CD4-positive, alpha-beta T cell (primary cell): Measurements from ENCODE around the gene CCL25. TPM values are rescaled to one million over a fixed set of nuclear protein-coding genes. Genes with fewer than 3 reads are reported as not detected.

Experiments
- ATAC-seq: fragments of 200-7000 bp; cut with Tn5 transposase; one replicate; pipeline ENCODE4 v1.10.0; 2022; ENCODE audit warnings: mild to moderate bottlenecking; ENCODE audit not compliant: poor library complexity
- CTCF ChIA-PET: fragments of 350-600 bp; sonication (Branson Sonifier 250); formaldehyde crosslinking; loops from one replicate; lab custom pipeline; 2021; ENCODE audit warnings: antibody characterized with exemption, inconsistent platforms; lab: Charles Lee
- POLR2A ChIA-PET: fragments of 350-600 bp; sonication (Branson Sonifier 250); formaldehyde crosslinking; loops from one replicate; lab custom pipeline; 2021; ENCODE audit warnings: antibody characterized with exemption, inconsistent platforms; lab: Charles Lee
- DNase-seq, 14 experiments: peaks; one replicate each; pipeline ENCODE4 v3.0.0-alpha.2; 2013 to 2020; ENCODE audit warnings: mixed read lengths in 2 of 14
- H3K27ac ChIP-seq, 2 donors: one replicate each; pipeline versions ENCODE4 v1.5.1 to v1.7.0; 2013; ENCODE audit warnings: low read length in 2 of 2, low read depth in 1 of 2, mild to moderate bottlenecking in 1 of 2
- H3K27me3 ChIP-seq, 2 experiments: 1 replicate in 1 of 2; 2 replicates in 1 of 2; pipeline versions ENCODE4 v1.6.1 to v1.7.0; 2013; ENCODE audit warnings: low read length in 2 of 2, control low read depth in 1 of 2, mild to moderate bottlenecking in 1 of 2, moderate library complexity in 1 of 2; ENCODE audit not compliant: insufficient read depth in 2 of 2, control insufficient read depth in 1 of 2
- H3K36me3 ChIP-seq: one replicate; pipeline ENCODE4 v1.6.1; 2013; ENCODE audit warnings: low read length, control low read depth; ENCODE audit not compliant: insufficient read depth
- H3K4me1 ChIP-seq: one replicate; pipeline ENCODE4 v1.6.1; 2013; ENCODE audit warnings: low read length, control low read depth; ENCODE audit not compliant: insufficient read depth
- H3K4me3 ChIP-seq: one replicate; pipeline ENCODE4 v1.5.1; 2013; ENCODE audit warnings: mild to moderate bottlenecking, low read length, moderate library complexity
- H3K9me3 ChIP-seq, 2 experiments: 1 replicate in 1 of 2; 2 replicates in 1 of 2; pipeline versions ENCODE4 v1.6.1 to v1.7.0; 2013; ENCODE audit warnings: low read length in 2 of 2, mild to moderate bottlenecking in 2 of 2, control low read depth in 1 of 2, moderate library complexity in 1 of 2; ENCODE audit not compliant: control insufficient read depth in 1 of 2, insufficient read depth in 1 of 2
- H3K27ac Mint-ChIP-seq: one replicate; pipeline ENCODE4 v1.8.0; 2020; ENCODE audit warnings: mixed read lengths
- H3K27me3 Mint-ChIP-seq: one replicate; pipeline ENCODE4 v1.8.0; 2021; ENCODE audit warnings: mixed read lengths
- H3K36me3 Mint-ChIP-seq: one replicate; pipeline ENCODE4 v1.8.0; 2021; ENCODE audit warnings: low read depth, mixed read lengths
- H3K4me1 Mint-ChIP-seq: one replicate; pipeline ENCODE4 v1.8.0; 2021; ENCODE audit warnings: low read depth, mixed read lengths
- H3K4me3 Mint-ChIP-seq: one replicate; pipeline ENCODE4 v1.8.0; 2020; ENCODE audit warnings: mild to moderate bottlenecking, mixed read lengths
- H3K9me3 Mint-ChIP-seq: one replicate; pipeline ENCODE4 v1.8.0; 2020; ENCODE audit warnings: mixed read lengths
- CTCF ChIP-seq: fragments of 200-600 bp; IDR thresholded peaks from one replicate; pipeline ENCODE4 v1.8.0; 2022; ENCODE audit warnings: antibody characterized with exemption, mild to moderate bottlenecking
- intact Hi-C, 2 experiments: fragments of 100-400 bp; cut with DNase I in 1 of 2; cut with micrococcal nuclease in 1 of 2; formaldehyde crosslinking; loops; one replicate each; pipeline versions ENCODE4 v1.15.1 to v1.9.0; 2023 to 2025; cut with DNase I, micrococcal nuclease
- total RNA-seq, 174 experiments: library from RNA in 2 of 174; stranded (reverse) in 2 of 174; gene quantifications; one replicate each; pipeline ENCODE4 v1.2.3 and lab custom pipeline; 2021 to 2026

The CCL25 gene
- total RNA-seq, 2 experiments from 2014 or later = not detected

- Mint-ChIP-seq H3K9me3 (no peaks in the 10 kb centered on the region), H3K27me3 (peaks cover 18% of the 10 kb centered on the region), H3K36me3 (no peaks in the 10 kb centered on the region), H3K4me3 (no peak overlapping the region), H3K4me1 (no peaks in the 10 kb centered on the region), H3K27ac (no peak overlapping the region)
- ChIA-PET CTCF (no interaction called here), POLR2A (no interaction called here)
- no peak for DNase-seq
- intact Hi-C loops = no loop called here
- TF ChIP-seq CTCF = no peak
- peaks cover 0 to 39% of the 10 kb centered on the region in 2 experiments for H3K9me3 ChIP-seq
- peaks cover 20 to 23% of the 10 kb centered on the region in 2 experiments for H3K27me3 ChIP-seq
- no peaks in the 10 kb centered on the region for H3K36me3 ChIP-seq
- H3K4me1 ChIP-seq = no peaks in the 10 kb centered on the region
- ATAC-seq = no peak
- H3K4me3 ChIP-seq = no peak overlapping the region
- no peak overlapping the region for H3K27ac ChIP-seq
Observed at GRCh38 chr19:8110931-8111330, 58.4 kb downstream of the CCL25 start.

DNA sequence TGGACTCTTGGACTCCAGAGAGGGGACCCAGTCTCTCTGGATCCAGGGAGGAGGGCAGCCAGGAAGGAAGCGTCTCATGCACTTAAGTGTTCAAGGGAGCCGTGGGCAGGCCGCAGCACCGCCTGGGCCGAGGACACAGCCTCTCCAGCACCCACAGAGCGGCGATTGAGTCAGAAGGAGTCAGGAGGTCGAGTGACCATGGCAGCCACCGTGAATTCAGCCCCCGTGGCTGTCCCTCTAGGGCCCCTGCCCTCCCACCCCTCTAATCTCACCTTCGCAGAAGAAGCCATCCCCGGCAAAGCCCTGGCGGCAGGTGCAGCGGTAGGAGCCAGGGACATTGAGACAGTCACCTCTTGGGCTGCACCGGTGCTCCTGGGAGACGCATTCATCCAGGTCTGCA is 58.8 kb downstream of the CCL25 start:
- H3K4me1 Mint-ChIP-seq = no peaks in the 10 kb centered on the region
- Histone ChIP-seq H3K36me3 (no peaks in the 10 kb centered on the region), H3K27ac (no peak overlapping the region), H3K4me3 (no peak overlapping the region), H3K9me3 (peaks cover 0 to 39% of the 10 kb centered on the region in 2 experiments), H3K4me1 (no peaks in the 10 kb centered on the region), H3K27me3 (peaks cover 18 to 20% of the 10 kb centered on the region in 2 experiments)
- peaks cover 18% of the 10 kb centered on the region for H3K27me3 Mint-ChIP-seq
- DNase-seq (no peak), ATAC-seq (no peak)
- H3K4me3 Mint-ChIP-seq = no peak overlapping the region
- POLR2A ChIA-PET = no interaction called here
- H3K27ac Mint-ChIP-seq = no peak overlapping the region
- no peaks in the 10 kb centered on the region for H3K9me3 Mint-ChIP-seq
- CTCF ChIA-PET = no interaction called here
- no peak for TF ChIP-seq CTCF
- intact Hi-C loops = no loop called here
- no peaks in the 10 kb centered on the region for H3K36me3 Mint-ChIP-seq

Other genes with a start within 250 kb of the CCL25 start
- 1 to 10 TPM; 5.2 to 6.0 TPM for gene EVI5L, start 222.5 kb upstream of the CCL25 start, total RNA-seq
- under 1 TPM; 0.25 to 0.30 TPM for gene PRR36, start 178.4 kb upstream of the CCL25 start, total RNA-seq
- gene LRRC8E, start 164.2 kb upstream of the CCL25 start, total RNA-seq = not detected
- gene MAP2K7, start 148.9 kb upstream of the CCL25 start, total RNA-seq = 10 to 100 TPM; 81.7 to 82.3 TPM
- gene TGFBR3L, start 137.9 kb upstream of the CCL25 start, total RNA-seq = 1 to 10 TPM; 1.1 to 1.2 TPM
- 10 to 100 TPM in 1 of 2 experiments, 1 to 10 TPM in 1; 9.9 to 10.9 TPM for gene SNAPC2, start 132.4 kb upstream of the CCL25 start, total RNA-seq
- not detected for gene CTXN1, start 126.6 kb upstream of the CCL25 start, total RNA-seq
- gene TIMM44, start 109.1 kb upstream of the CCL25 start, total RNA-seq = 10 to 100 TPM; 83.9 to 85.0 TPM
- gene ELAVL1, start 47.1 kb upstream of the CCL25 start, total RNA-seq = 10 to 100 TPM; 17.1 to 20.8 TPM
- gene FBN3, start 96.8 kb downstream of the CCL25 start, total RNA-seq = not detected
- 10 to 100 TPM in 1 of 2 experiments, 1 to 10 TPM in 1; 8.7 to 12.3 TPM for gene CERS4, start 156.6 kb downstream of the CCL25 start, total RNA-seq